AG10803 (cell line): Measurements from ENCODE around the gene LPCAT2.

ENCODE experiments used
- DNase-seq: peaks from one replicate; pipeline ENCODE4 v3.0.0; 2010; ENCODE audit warnings: low read depth
- H3K4me3 ChIP-seq: 2 replicates; pipeline ENCODE4 v1.5.1; 2011; ENCODE audit warnings: mild to moderate bottlenecking, low read length, control low read depth
- TF ChIP-seq, protein P1 (sequence below): conservative IDR thresholded peaks from 2 replicates; pipeline ENCODE4 v1.5.1; 2011; ENCODE audit warnings: mild to moderate bottlenecking, low read length, control low read depth, inconsistent platforms

LPCAT2 gene

DNA sequence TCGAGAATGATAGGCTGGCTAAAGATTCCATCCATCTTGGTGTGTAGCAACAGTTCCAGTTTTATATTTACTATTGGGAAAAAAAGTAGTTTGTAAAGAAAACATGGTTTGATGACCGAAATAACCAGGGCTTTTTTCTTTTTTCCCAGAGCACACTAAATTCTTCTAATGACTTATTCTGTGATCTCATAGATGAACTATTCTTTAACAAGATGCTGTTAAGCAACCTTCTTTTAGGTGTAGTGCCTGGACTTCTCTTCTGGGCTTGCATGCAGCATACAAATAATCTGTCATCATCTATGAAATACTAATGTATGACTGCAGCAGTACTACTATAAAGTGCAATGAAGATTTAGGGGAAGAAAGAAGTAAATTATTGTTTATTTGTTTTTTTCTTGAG lies 46.6 kb downstream of the LPCAT2 start:
- peak; percentile 73 for DNase-seq
- H3K4me3 ChIP-seq: no peak overlapping the region
- TF ChIP-seq, protein P1, sequence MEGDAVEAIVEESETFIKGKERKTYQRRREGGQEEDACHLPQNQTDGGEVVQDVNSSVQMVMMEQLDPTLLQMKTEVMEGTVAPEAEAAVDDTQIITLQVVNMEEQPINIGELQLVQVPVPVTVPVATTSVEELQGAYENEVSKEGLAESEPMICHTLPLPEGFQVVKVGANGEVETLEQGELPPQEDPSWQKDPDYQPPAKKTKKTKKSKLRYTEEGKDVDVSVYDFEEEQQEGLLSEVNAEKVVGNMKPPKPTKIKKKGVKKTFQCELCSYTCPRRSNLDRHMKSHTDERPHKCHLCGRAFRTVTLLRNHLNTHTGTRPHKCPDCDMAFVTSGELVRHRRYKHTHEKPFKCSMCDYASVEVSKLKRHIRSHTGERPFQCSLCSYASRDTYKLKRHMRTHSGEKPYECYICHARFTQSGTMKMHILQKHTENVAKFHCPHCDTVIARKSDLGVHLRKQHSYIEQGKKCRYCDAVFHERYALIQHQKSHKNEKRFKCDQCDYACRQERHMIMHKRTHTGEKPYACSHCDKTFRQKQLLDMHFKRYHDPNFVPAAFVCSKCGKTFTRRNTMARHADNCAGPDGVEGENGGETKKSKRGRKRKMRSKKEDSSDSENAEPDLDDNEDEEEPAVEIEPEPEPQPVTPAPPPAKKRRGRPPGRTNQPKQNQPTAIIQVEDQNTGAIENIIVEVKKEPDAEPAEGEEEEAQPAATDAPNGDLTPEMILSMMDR: no peak

DNA sequence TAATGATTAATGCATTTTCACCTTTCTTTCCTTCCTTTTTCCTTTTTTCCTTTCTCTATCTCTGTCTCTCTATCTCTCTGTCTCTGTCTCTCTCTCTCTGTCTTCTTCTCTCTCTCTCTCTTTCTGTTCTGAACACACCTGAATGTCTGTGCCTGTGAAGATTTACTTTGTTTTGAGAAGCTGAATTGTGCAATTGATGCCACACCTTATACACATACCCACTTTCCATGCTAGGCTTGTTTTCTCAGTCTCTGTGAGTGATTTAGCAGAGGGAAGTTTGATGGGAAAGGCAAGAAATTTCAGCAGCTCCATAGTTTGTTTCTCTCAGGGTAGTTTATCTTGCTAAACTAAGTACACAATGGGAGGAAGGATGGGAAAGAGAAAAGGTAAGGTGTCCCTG lies 48.3 kb downstream of the LPCAT2 start:
- DNase-seq: no peak
- TF ChIP-seq, protein P1: no peak
- no peak overlapping the region for H3K4me3 ChIP-seq

DNA sequence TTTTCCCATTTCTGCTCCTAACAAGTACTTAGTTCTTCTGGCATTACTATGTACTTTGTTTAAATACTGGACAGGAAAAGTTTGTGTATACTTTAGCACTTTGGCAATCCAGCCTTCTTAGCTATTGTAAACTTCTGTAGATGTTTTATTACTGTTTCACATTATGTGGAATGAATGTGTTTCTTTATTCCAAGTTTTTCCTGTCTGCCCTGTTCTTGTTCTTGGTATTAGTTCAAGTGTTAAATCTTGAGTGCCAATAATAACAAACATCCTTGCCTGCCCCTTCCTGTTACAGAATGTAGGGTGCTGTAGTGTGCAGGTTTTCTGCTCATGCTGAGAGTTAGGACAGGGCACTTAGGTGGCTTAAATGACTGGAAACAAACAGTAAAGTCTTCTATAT lies 50.4 kb downstream of the LPCAT2 start:
- no peak overlapping the region for H3K4me3 ChIP-seq
- TF ChIP-seq, protein P1: no peak
- peak; percentile 48 for DNase-seq

DNA sequence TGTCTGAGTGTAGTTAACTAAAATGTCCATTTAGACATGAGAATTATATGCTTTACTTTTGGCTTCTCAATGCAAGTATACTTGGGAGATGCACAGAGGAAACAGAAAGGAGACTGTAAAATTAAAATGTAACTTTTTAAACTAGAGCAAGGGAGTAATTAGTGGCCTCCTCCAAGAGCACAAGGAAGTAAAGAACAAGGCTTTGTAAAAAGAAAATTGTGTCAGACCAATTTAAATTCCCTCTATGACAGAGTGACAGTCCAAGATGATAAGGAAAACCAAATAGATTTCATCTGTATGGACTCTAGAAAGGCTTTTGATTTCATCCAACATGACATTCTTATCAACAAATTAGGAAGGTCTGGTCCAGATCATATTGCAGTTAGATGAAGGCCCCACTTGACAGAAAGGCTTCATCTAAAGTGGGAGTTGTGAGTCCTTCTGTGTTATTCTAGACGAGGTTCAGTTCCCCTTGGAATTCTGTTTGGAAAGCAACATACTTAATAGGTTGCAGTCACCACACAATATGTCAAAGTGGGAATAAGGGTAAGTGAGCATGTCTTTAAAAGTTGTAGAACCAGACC lies 51.2 kb downstream of the LPCAT2 start:
- TF ChIP-seq, protein P1: no peak
- no peak overlapping the region for H3K4me3 ChIP-seq
- DNase-seq: no peak

DNA sequence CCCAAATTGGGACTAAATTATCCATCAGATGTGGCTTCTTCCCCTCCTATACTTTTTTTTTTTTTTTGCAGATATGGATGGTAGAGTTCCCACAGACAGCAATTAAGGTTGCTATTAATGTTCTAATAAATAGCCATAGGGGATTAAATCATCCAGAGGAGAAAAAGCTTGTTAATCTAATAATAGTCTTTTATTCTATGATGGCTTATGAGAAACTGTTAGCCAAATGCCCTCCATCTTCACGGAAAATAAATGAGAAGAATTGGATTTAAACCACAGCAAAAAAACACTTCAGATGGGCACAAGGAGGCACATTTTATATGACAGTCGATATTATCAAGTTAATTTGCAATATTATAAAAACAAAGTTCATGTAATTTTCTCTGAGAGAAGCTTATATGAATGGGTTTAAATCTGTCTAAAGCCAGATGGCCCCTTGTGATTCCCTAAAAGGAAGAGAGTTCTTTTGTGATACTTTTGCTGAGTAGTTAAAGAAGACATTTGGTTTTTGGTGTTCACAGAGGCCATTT lies 52.5 kb downstream of the LPCAT2 start:
- no peak for DNase-seq
- no peak overlapping the region for H3K4me3 ChIP-seq
- TF ChIP-seq, protein P1: no peak

GRCh38 chr16:55562936-55563335 lies 54.1 kb downstream of the LPCAT2 start:
- no peak overlapping the region for H3K4me3 ChIP-seq
- TF ChIP-seq, protein P1: no peak
- DNase-seq: peak; percentile 65

DNA sequence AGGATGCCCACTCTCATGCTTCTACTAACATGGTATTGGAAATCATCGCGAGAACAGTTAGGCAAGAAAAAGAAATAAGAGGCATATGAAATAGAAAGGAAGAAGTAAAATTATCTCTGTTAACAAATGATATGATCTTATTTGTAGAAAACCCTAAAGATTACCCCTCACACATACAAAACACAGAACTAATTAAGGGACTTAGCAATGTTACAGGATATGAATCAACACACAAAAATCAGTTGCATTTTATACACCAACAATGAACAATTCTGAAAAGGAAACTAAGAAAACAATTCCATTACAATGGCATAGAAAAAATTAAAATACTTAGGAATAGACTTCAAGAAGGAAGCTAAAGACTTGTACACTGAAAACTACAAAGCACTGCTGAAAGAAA lies 54.9 kb downstream of the LPCAT2 start:
- H3K4me3 ChIP-seq: no peak overlapping the region
- TF ChIP-seq, protein P1: no peak
- peak; percentile 23 for DNase-seq
